Fibroblast of skin of left biceps (primary cell): ENCODE measurements around the gene GK2.

ENCODE experiments used
- DNase-seq, 2 experiments: peaks; one replicate each; pipeline ENCODE4 v3.0.0-alpha.2; 2013; ENCODE audit warnings: low read depth in 2 of 2

Gene GK2

GRCh38 chr4:79385641-79386040 is 22.4 kb downstream of the GK2 start:
- DNase-seq = no peak

DNA sequence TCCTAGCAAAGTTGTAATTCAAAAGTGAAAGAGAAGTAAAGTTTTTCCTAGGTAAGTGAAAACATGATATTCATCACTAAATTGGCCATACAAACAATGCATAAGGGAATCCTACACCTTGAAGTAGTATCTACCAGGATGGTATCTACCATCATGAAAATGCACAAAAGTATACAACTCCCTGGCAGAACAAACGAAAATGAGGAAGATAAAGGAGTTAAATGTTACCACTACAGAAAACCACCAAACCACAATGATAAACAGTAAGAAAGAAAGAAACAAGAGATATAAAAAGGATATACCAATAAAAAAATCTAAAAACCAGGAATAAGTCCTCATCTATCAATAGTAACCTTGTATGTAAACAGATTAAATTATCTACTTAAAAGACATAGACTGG is 26.9 kb downstream of the GK2 start:
- DNase-seq = no peak

DNA sequence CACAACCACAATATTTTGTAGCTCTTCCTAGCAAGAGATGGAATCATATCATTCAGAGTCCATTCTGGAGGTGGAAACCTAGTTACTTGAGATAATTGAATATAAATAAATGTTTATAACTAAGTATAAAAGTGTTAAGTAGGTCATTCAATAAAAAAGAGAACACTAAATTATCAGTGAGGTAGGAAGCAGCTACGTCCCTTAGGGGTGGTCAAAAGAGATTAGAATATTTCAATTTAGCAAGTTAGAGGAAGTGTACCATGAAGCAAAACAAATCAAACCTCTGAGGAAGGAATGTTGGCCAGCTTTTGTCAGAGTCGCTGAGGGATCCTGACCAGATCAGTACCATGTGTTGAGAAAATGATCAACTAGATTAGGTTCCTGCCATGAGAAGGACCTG is 38.0 kb downstream of the GK2 start:
- no peak for DNase-seq

DNA sequence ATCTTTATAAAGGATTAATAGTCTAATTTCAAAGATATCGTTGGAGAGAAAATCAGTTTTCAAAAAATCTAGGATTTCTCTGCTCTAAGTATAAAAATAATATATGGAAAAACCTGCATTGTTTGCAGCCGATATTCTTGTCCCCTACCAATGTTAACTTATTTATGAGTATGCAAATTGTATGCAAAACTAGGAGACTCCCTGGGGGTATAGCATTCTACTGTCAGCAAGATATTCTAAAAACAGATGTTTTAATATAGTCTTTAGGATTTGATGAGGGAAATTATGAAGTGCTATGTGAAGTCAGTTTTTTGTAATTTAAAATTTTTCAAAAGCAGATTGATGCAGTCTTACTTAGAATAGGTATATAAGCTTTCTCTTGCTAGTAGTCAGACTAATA is 40.9 kb downstream of the GK2 start:
- no peak for DNase-seq

- no peak for DNase-seq
Measured at GRCh38 chr4:79366422-79366821, 41.6 kb downstream of the GK2 start.

GRCh38 chr4:79364061-79364460 is 44.0 kb downstream of the GK2 start:
- no peak for DNase-seq

- DNase-seq = no peak
Measured at GRCh38 chr4:79362626-79363025, 45.4 kb downstream of the GK2 start.

GRCh38 chr4:79360006-79360405 is 48.0 kb downstream of the GK2 start:
- DNase-seq = no peak

DNA sequence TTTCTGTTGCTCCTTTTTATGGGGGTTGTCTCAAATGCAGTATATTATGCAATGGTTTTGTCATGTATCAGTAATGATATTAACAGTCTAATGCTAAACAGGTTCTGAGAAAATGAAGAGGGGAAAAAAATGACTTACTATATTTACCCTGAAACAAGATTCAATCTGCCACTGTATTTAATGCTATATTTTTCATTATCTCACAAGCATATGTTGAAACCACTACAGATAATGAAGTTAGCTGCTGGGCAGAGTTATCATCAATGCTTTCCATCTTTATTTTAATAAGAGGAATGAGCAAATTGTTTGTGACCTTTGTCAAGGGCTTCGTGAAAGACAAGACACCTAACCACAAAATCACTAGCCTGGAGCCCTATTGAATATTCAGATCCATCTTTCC is 49.6 kb downstream of the GK2 start:
- DNase-seq = no peak

- no peak for DNase-seq
Measured at GRCh38 chr4:79357365-79357764, 50.7 kb downstream of the GK2 start.
